DOHH2 (cell line): Measurements from ENCODE around the gene IMPG1.

ENCODE experiments used
- H3F3A ChIP-seq: fragments of 200-600 bp; sonication (generic), shearing (Covaris generic); 2 replicates; pipeline ENCODE4 v1.6.0; 2016; ENCODE audit warnings: antibody characterized with exemption, mild to moderate bottlenecking; ENCODE audit not compliant: control insufficient read depth, insufficient read depth
- H3K27ac ChIP-seq: fragments of 200-600 bp; sonication (generic); 2 replicates; pipeline ENCODE4 v1.5.1; 2014; ENCODE audit warnings: low read depth, mild to moderate bottlenecking, low read length, moderate library complexity
- H3K27me3 ChIP-seq: fragments of 200-600 bp; sonication (generic); 2 replicates; pipeline ENCODE4 v1.6.1; 2014; ENCODE audit warnings: mild to moderate bottlenecking, low read length, mixed read lengths; ENCODE audit not compliant: control insufficient read depth
- H3K36me3 ChIP-seq: fragments of 200-600 bp; sonication (generic); 2 replicates; pipeline ENCODE4 v1.6.1; 2014; ENCODE audit warnings: mild to moderate bottlenecking, low read length, moderate library complexity, mixed read lengths; ENCODE audit not compliant: control insufficient read depth
- H3K4me1 ChIP-seq: fragments of 200-600 bp; sonication (generic); 2 replicates; pipeline ENCODE4 v1.6.1; 2014; ENCODE audit warnings: mild to moderate bottlenecking, low read length, mixed read lengths; ENCODE audit not compliant: control insufficient read depth
- H3K4me2 ChIP-seq: fragments of 200-600 bp; sonication (generic); 2 replicates; pipeline ENCODE4 v1.6.0; 2014; ENCODE audit warnings: mild to moderate bottlenecking, low read length, moderate library complexity
- H3K4me3 ChIP-seq: fragments of 200-600 bp; sonication (generic); 2 replicates; pipeline ENCODE4 v1.5.1; 2014; ENCODE audit warnings: mild to moderate bottlenecking, low read length, mixed read lengths
- H3K79me2 ChIP-seq: fragments of 200-600 bp; sonication (generic); 2 replicates; pipeline ENCODE4 v1.6.1; 2014; ENCODE audit warnings: mild to moderate bottlenecking, low read length, mixed read lengths; ENCODE audit not compliant: control insufficient read depth
- H3K9me2 ChIP-seq: fragments of 200-600 bp; sonication (generic); replicated peaks from 2 replicates; pipeline ENCODE4 v1.6.1; 2014; ENCODE audit warnings: mild to moderate bottlenecking, low read length, mixed read lengths; ENCODE audit not compliant: control insufficient read depth
- H3K9me3 ChIP-seq: fragments of 200-600 bp; sonication (generic); 2 replicates; pipeline ENCODE4 v1.6.1; 2014; ENCODE audit warnings: antibody characterized with exemption, low read length, mixed read lengths; ENCODE audit not compliant: control insufficient read depth, insufficient read depth
- H4K20me1 ChIP-seq: fragments of 200-600 bp; sonication (generic); 2 replicates; pipeline ENCODE4 v1.6.0; 2014; ENCODE audit warnings: low read depth, mild to moderate bottlenecking, antibody characterized with exemption, low read length, moderate library complexity; ENCODE audit not compliant: control insufficient read depth, insufficient read depth
- EZH2phosphoT487 ChIP-seq: fragments of 200-600 bp; sonication (generic); IDR thresholded peaks from 2 replicates; pipeline ENCODE4 v1.6.1; 2017; ENCODE audit warnings: borderline replicate concordance, mild to moderate bottlenecking, antibody characterized with exemption, low read length, moderate library complexity, mixed read lengths
- TF ChIP-seq, protein P1 (sequence below): fragments of 200-600 bp; sonication (generic); IDR thresholded peaks from one replicate; pipeline ENCODE4 v1.5.1; 2014; ENCODE audit warnings: antibody characterized with exemption, mild to moderate bottlenecking, low read depth, low read length; ENCODE audit not compliant: poor library complexity, severe bottlenecking

Gene IMPG1

DNA sequence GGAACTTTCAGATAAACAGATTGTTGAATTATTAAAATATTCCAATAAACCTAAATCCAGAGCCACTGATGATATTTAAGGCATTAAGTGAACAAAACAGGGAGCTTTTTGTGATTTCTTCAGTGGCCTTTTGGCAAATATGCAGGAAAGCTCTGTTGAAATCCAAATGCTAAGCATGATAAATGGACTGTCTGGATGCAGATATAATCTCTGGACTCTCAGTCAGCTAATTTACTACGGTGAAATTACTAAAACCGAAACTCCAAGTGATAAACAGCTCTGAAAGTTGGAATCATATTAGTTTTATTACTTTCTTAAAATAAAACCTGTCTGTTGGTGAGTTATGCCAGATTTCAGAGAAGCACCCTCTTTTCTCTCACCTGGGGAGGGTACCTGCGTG, 120.3 kb downstream of the IMPG1 start:
- no peaks in the 10 kb centered on the region for H3K36me3 ChIP-seq
- H3K9me2 ChIP-seq, result no peaks in the 10 kb centered on the region
- H3K4me1 ChIP-seq, result no peaks in the 10 kb centered on the region
- H3K27ac ChIP-seq, result no peak overlapping the region
- no peak overlapping the region for H3K4me2 ChIP-seq
- H3K9me3 ChIP-seq, result no peaks in the 10 kb centered on the region
- TF ChIP-seq, protein P1, sequence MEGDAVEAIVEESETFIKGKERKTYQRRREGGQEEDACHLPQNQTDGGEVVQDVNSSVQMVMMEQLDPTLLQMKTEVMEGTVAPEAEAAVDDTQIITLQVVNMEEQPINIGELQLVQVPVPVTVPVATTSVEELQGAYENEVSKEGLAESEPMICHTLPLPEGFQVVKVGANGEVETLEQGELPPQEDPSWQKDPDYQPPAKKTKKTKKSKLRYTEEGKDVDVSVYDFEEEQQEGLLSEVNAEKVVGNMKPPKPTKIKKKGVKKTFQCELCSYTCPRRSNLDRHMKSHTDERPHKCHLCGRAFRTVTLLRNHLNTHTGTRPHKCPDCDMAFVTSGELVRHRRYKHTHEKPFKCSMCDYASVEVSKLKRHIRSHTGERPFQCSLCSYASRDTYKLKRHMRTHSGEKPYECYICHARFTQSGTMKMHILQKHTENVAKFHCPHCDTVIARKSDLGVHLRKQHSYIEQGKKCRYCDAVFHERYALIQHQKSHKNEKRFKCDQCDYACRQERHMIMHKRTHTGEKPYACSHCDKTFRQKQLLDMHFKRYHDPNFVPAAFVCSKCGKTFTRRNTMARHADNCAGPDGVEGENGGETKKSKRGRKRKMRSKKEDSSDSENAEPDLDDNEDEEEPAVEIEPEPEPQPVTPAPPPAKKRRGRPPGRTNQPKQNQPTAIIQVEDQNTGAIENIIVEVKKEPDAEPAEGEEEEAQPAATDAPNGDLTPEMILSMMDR, result no peak
- TF ChIP-seq EZH2phosphoT487, result no peak
- no peak overlapping the region for H3K4me3 ChIP-seq
- H3K79me2 ChIP-seq, result no peaks in the 10 kb centered on the region
- H3F3A ChIP-seq, result no peaks in the 10 kb centered on the region
- H4K20me1 ChIP-seq, result no peaks in the 10 kb centered on the region
- H3K27me3 ChIP-seq, result no peaks in the 10 kb centered on the region

DNA sequence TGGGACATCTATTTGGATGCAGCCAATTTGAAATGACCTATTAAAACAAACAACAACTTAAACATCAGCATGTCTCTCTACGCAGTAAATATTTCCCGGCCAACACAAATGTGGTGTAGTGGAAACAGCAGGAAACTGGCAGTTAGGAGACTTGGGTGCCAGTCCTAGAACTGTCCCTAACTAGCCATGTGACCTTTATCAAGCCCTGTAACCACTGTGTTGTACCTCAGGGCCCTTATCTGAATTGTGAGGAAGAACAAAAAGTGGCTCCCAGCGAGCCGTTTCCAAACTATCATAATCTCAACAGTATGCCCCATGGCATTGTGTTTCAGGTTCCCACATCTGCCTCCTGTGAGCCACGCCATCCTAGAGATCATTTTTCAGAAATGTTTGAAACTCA, 124.5 kb downstream of the IMPG1 start:
- H4K20me1 ChIP-seq, result no peaks in the 10 kb centered on the region
- H3K79me2 ChIP-seq, result no peaks in the 10 kb centered on the region
- no peaks in the 10 kb centered on the region for H3K9me3 ChIP-seq
- H3K9me2 ChIP-seq, result no peaks in the 10 kb centered on the region
- no peaks in the 10 kb centered on the region for H3K27me3 ChIP-seq
- no peaks in the 10 kb centered on the region for H3K36me3 ChIP-seq
- H3K27ac ChIP-seq, result no peak overlapping the region
- no peak overlapping the region for H3K4me3 ChIP-seq
- no peak overlapping the region for H3K4me2 ChIP-seq
- TF ChIP-seq, protein P1, result no peak
- TF ChIP-seq EZH2phosphoT487, result no peak
- no peaks in the 10 kb centered on the region for H3F3A ChIP-seq
- no peaks in the 10 kb centered on the region for H3K4me1 ChIP-seq

DNA sequence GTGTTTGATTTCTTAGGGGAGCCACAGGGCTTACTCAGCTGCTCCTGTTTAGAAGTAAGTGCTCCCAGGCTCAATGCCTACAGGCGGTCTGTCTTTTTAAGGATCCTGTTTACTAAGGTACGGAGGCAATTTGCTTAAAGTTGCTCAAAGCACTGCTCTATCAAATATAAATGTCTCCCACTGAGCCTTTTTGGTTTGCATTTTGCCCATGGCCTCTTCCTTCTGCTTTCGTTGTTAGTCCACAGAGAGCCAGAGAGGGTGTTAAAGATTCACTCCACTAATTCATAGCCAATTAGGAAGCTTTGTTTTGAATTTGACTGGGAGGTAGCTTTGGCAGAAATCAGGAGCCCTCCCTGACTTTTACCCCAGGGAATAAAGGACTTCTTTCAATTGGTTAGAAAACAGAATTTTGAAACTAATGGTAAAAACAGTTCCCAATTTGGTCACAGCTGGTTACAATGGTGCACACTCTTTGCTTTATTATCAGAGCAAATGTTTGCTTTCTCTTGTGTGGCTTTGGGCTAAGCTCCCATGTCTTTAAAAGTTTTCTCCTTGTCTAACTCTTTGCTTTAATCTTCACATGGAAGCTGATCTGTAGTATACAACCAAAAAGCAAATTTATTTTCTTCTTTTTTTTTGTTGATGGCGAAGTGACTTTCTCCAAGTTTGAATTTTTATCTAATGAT, 126.2 kb downstream of the IMPG1 start:
- Histone ChIP-seq H3K27me3 (no peaks in the 10 kb centered on the region), H3K9me3 (no peaks in the 10 kb centered on the region), H3K36me3 (no peaks in the 10 kb centered on the region), H3K4me1 (no peaks in the 10 kb centered on the region), H3K79me2 (no peaks in the 10 kb centered on the region), H3K4me2 (no peak overlapping the region), H3K27ac (no peak overlapping the region), H3F3A (no peaks in the 10 kb centered on the region), H3K4me3 (no peak overlapping the region), H4K20me1 (no peaks in the 10 kb centered on the region), H3K9me2 (no peaks in the 10 kb centered on the region)
- TF ChIP-seq, protein P1, result no peak
- no peak for TF ChIP-seq EZH2phosphoT487
